NCI-H1417 (cell line): ENCODE data around the gene CSNK1E.

Source experiments
- DNase-seq, 3 experiments: peaks; one replicate each; lab custom pipeline; 2025; lab: John Stamatoyannopoulos, UW

CSNK1E gene

GRCh38 chr22:38327805-38328204, 10.6 kb upstream of the CSNK1E start:
- no peak for DNase-seq

GRCh38 chr22:38327396-38327795, 10.2 kb upstream of the CSNK1E start:
- no peak for DNase-seq

- DNase-seq = no peak
Measured at GRCh38 chr22:38325587-38325986, 8.4 kb upstream of the CSNK1E start.

- no peak for DNase-seq
Measured at GRCh38 chr22:38320605-38321402, 3.6 kb upstream of the CSNK1E start.

GRCh38 chr22:38318792-38319773, 1.9 kb upstream of the CSNK1E start:
- no peak for DNase-seq

- peak; percentile 3 to 76 (median 48) for DNase-seq
Measured at GRCh38 chr22:38317995-38318715, 922 bp upstream of the CSNK1E start.

GRCh38 chr22:38316364-38317121, 690 bp downstream of the CSNK1E start:
- DNase-seq = peak; percentile 10 to 74 (median 71)

- no peak for DNase-seq
Measured at GRCh38 chr22:38315823-38316363, 1.3 kb downstream of the CSNK1E start.

DNA sequence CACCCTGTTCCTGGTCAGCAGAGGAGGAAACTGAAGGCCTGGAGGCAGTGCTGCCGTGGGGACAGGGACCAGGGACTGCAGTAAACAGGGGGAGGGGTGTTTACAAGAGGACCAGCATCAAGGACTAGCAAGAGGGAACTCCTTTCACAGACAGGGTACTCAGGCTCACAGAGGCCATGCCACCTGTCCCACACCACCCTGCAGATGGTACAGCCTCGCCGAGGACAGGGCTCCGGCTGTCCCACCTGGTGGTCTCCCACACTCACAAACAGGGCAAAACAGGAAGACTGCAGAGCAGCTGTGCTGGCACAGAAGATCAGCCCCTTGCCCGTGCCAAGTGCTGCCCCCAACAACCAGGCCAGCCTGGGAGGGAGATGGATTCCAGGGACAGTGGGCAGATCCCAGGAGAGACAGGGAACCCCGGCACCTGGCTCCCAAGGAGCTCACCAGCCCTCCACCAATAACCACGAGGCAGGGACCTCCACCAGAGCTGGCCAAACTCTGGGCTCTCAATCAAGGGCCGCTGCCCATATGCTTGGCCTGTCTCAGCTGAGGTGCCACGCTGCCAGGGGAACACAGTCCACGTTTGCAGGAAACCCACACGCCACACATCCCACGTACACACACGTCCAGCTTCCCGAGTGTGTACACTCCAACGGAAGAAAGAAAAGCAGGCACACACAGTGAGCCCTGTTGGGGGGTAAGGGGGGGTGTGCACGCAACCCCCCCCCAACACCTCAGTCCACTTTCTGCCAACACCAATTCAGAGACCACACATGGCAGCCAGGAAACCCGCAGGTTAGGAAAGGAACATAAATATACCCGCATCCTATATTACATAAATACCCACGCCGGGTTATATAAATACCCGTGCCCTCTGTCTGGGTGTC, 2.1 kb downstream of the CSNK1E start:
- peak in 2 of 3 experiments; percentile 10 to 53 for DNase-seq

DNA sequence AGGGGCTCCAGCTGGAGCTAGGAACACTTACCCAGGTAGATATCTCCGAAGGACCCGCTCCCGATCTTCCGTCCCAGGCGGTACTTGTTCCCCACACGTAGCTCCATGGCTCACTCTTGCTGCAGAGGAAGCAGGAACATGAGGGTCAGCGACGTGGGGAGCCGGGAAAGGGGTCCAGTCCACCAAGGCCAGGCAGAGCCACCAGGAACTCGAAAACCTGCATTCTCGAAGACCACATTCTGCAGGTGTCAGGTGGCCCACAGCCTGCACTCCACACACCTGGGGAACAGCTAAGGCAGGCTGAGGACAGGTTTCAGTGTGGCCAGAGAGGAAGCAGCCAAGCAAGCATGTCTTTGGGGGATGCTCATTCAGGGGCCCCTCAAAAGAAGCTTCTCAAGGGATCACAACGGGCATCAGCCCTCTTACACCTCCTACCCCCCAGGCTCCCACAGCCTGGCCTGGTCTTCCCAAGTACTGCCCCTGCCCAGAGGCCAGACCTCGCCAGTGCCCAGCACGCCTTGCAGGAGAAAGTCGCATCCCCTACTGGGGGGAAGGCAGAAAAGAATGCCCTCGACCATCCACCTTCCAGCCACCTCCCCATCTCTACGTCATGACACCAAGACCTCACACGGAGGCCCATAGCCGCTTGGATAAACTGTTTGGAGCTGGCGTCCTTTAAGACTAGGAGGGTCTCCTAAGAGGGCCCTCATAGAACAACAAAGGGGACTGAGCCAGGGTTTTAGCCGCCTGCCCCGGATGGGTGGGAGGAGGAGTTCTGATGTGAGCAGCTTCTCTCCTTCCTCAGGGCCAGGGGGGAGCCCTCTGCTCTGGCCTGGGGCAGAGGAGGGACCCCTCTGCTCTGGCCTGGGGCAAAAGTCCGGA, 2.9 kb downstream of the CSNK1E start:
- DNase-seq = no peak

GRCh38 chr22:38313384-38313955, 3.8 kb downstream of the CSNK1E start:
- DNase-seq = no peak

GRCh38 chr22:38312261-38312800, 4.9 kb downstream of the CSNK1E start:
- no peak for DNase-seq

DNA sequence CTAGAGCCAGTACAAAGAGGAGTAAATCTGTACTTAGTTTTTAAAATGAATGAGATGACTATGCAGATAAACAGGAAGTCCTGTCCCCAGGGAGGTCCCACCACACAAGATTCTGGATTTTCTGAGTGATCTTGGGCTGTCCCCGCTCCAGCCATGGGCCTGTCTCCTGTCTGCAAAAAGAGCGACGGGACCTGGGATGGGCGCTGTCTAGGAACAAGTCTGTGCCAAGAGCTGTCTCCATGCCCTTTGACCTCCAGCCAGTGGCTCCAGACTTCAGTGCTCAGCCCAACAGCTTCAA, 6.0 kb downstream of the CSNK1E start:
- DNase-seq = no peak

GRCh38 chr22:38310518-38311322, 6.5 kb downstream of the CSNK1E start:
- no peak for DNase-seq

DNA sequence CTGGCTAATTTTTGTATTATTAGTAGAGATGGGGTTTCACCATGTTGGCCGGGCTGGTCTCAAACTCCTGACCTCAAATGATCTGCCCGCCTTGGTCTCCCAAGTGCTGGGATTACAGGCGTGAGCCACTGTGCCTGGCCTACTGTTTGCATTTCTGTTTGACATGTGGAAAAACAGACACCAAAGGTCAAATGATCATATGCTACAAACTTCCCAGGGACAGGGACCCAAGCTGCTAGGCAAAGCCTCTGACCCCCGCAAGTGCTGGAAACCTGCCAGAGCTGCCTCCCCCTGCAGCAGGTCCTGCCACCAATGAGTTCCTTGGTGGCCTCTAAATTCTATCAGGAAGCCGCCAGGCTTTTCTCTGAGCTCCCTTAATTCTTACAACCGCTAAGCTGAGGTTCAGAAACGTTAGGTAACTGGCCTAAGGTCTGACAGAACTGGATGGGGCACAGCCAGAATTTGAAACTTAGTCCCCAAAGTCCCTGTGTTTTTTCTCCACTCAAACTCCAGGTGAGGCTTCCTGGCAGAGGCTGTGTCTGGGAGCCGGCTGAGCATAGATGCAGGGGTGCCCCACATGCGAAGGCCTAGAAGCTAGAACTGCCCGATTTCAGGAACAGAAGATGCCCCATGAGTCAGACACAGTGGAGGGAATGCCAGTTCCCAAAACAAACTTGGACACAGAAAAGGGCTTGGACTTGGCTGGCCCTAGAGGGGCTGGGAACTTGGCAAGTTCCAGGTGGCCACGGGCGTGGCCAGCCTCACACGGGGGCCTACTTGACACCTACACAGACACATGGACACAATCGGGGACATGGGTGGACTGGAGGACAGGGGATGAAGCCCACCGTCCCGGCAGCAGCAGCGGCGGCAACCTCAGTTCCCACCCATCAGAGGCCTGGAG, 7.4 kb downstream of the CSNK1E start:
- no peak for DNase-seq

DNA sequence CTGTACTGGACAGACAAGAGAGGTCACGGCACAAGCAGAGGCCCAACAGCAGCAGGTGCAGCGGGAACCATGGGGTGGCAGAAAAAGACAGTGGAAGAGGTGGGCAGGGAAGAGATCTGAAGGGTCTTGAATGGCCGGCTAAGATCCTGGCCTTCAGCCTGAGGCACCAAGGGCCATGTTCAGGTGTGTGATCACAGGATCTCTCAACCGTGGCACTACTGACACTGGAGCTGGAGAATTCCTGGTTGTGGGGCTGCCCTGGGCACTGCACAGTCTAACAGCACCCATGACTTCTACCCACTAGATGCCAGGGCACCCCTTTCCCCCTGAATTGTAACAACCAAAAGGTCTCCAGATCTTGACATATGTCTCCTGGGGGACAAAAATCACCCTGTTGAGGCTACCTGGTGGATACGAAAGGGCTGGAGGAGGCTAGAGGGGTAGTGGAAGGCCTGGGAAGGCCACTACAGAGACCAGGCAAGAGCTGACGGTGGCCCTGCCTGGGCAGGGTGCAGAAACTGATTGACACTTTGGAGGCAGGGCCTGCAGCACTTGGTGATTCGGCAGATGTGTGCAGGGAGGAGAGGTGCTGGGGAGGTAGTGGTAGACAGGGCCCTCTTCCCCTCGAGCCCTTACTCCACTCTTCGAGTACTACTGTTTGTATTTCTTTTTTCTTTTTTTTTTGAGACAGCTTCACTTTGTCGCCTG, 8.3 kb downstream of the CSNK1E start:
- no peak for DNase-seq
